HG03521 (cell line): ENCODE data around the gene IL22RA2.

Experiments used
- ATAC-seq: cut with Tn5 transposase; IDR thresholded peaks from one replicate; pipeline ENCODE4 v1.9.1; 2021; ENCODE audit warnings: mild to moderate bottlenecking, moderate library complexity; ENCODE audit not compliant: unreplicated experiment

IL22RA2 gene

GRCh38 chr6:137197684-137198645 is 24.5 kb upstream of the IL22RA2 start:
- ATAC-seq: no peak

DNA sequence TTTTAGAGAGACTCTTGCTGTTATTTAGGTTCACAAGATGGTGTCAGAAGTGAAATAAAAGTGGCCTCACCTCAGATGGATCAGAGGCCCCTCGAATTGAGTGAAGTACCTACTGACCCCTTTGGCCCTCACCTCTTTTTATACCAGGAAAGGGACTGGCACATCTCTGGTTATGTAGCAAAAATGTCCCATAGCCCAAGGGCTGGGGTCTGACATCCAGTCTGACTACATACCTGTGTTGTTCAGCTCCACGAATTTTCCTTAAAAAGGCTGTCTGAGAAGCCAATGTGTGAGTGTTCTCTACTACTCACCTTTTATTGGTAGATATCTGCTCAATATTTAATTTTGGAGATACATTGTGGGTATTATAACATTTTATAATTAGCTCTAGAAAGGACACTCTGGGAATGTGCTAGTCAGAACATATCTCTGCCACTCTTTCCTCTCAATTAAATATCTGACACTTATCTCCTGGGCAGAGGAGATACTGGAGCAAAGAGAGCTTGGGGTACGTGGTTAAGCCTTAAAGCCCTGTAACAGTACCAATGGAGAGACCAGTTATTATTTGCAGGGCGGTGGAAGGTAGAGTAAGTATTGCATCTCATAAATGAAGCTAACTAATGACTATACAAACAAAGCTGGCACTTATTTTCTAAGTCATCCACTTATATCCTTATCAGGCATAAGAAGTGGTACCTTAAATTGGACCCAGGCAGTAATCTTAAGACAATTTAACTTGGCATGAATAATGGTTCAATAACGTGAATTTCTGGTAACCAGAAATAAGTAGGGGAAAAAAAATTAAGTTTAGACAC is 20.0 kb upstream of the IL22RA2 start:
- no peak for ATAC-seq

DNA sequence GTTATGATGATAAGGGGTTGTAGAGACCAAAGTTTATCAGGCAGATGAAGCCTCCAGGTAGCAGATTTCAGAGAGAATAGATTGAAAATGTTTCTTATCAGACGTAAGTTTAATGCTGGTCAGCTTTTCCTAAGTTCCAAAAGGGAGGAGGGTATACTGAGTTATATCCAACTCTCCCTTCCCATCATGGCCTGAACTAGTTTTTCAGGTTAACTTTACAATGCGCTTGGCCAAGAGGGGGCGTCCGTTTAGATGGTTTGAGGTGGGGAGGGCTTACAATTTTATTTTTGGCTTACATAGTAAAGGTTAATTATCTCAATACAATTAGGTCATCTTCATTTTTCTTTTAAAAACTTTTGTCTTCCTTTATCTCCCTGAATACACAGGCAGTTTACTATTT is 19.4 kb upstream of the IL22RA2 start:
- ATAC-seq: no peak

DNA sequence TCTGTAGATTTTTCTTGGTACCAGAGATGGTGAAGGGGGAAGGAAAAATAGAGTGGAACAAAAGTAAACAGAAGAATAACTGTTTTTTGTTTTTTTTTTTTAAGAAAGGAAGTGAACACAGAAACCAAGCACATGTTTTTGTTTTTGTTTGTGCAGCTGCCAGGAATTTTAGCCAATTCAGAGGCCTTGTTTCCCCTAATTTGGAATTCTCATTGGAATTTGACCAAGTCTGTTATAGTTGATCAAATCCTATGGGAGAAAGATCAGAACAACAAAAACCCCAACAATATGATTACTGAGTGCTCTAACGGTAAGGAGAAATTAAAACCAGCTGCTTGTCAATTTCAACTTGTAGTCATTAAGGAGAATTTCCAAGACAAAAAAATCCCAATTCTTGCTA is 18.2 kb upstream of the IL22RA2 start:
- no peak for ATAC-seq

GRCh38 chr6:137191236-137191635 is 17.8 kb upstream of the IL22RA2 start:
- no peak for ATAC-seq

DNA sequence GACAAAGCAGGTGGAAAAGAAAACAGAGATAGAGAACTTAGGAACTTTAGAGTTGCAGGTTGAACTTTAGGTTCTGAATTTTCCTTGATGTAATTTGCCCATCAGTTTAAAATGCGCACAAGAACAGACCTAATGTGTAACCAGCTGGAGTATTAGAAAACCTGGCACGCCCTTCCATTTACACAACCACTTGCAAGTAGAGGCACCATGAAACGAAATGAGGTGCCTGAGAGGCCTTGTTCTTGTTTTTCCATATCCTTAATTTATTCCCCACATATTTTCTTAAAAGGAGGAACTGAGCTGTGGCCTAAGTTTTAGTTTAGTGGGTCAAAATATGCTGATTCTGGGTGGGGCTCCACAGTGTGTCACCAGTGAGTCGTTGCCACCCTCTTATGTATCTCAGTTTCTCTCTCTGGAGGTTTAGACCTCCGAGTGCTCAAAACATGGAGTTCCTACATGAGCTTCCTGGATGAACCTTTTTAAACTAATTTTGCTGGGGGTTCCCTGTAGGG is 17.2 kb upstream of the IL22RA2 start:
- ATAC-seq: no peak

GRCh38 chr6:137188855-137189254 is 15.4 kb upstream of the IL22RA2 start:
- no peak for ATAC-seq

GRCh38 chr6:137185290-137185689 is 11.8 kb upstream of the IL22RA2 start:
- ATAC-seq: no peak

GRCh38 chr6:137182654-137183073 is 9.2 kb upstream of the IL22RA2 start:
- ATAC-seq: no peak

DNA sequence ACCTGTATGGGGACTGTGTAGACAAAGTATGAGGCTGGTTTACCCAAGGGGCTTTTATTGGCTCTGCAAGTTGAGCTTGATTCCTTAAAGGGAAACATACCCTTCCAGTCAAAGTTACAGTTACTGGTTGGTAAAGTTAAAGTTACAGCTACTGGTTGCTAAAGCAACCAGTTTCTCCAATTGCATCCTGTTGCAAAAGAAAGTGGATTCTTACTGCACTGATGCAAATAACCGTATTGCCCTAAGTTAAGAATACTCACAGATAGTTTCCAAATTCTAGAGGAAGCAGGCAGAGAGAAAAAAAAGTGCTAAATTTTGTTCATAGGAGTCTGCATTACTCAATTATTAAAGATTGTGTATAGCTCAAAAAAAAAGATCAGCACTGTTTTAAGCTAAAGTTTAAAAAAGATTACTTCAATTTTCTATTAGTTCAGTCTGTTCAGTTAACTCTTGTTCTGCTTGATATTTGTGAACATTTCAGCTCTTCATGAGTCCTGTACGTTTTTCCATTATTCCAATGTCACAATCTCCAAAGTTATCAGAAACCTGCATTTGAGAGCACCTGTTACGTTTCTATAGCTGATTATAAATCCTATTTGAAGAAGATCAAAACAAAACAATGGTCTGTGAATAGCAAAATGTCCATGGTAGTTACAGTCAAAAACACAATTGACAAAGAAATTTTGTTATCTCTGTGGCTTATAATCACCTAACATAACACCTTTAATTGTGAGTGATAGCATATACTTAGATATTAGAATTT is 8.6 kb upstream of the IL22RA2 start:
- no peak for ATAC-seq

DNA sequence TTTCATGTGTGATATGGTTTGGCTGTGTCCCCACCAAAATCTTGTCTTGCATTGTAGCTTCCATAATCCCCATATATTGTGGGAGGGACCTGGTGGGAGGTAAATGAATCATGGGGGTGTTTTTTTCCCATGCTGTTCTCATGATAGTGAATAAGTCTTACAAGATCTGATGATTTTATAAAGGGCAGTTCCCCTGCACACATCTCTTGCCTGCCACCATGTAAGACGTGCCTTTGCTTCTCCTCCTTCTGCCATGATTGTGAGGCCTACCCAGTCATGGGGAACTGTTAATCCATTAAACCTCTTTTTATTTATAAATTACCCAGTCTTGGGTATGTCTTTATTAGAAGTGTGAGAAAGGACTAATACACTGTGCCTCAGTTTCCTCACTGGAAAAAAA is 4.2 kb upstream of the IL22RA2 start:
- ATAC-seq: no peak

DNA sequence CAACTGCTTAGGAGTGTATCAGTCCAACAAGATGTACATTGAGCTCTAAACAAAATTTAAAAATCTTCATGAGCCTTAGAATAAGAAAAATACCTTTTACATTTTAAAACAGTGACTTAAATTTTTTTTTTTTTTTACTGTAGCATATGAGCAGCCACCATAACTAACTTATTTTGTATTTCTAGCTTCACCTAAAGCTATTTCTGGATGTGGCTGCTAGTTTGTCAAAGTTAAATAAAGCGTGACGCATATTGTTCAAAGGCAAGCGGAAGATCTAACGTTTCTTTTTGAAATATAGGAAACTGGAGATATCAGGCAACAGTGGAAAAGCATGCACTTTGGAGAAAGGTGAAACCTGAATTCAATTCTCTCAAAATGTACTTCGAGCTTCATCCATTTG is 3.3 kb upstream of the IL22RA2 start:
- ATAC-seq: no peak

DNA sequence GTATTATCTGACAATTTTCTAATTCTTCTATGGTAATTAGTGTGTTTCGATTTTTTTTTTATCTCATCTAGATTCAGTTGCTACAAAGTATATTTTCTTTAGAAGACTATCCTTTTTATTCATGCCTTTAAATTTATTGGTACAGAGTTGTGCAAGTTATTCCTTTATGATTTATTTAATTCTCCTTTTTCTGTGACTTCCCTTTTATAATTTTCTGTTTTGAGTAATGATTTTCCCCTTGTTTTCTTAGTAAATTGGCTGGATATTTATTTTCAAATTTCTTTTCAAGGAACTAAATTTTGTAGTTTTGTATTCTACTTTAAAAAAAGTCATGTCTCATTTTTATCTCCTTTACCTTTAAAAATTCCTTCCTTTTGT is 2.4 kb upstream of the IL22RA2 start:
- ATAC-seq: no peak

GRCh38 chr6:137175157-137175867 is 1.9 kb upstream of the IL22RA2 start:
- no peak for ATAC-seq

DNA sequence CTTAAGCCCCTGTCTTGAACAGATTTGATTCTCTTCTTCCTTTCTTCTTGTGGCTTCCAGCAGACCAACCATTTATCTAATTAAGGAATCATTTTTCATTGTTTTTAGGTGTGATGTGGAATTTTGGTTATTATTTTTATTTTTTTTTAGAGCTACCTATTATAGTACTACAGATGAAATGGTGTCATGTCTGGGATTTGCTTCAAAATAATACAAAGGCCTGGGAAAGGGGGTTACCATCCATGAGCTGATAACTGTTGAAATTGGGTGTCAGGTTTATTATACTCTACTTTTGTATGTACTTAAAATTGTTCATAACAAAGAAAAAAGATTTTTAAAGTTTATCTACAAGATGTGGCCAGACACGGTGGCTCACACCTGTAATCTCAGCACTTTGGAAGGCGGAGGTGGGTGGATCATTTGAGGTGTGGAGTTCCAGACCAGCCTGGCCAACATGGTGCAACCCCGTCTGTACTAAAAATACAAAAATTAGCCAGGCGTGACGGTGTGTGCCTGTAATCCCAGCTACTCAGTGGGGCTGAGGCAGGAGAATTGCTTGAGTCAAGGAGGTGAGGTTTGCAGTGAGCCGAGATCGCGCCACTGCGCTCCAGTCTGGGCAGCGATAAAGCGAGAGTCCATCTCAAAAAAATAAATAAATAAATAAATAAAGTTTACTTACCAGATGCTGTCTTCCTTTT is 561 bp downstream of the IL22RA2 start:
- ATAC-seq: no peak

DNA sequence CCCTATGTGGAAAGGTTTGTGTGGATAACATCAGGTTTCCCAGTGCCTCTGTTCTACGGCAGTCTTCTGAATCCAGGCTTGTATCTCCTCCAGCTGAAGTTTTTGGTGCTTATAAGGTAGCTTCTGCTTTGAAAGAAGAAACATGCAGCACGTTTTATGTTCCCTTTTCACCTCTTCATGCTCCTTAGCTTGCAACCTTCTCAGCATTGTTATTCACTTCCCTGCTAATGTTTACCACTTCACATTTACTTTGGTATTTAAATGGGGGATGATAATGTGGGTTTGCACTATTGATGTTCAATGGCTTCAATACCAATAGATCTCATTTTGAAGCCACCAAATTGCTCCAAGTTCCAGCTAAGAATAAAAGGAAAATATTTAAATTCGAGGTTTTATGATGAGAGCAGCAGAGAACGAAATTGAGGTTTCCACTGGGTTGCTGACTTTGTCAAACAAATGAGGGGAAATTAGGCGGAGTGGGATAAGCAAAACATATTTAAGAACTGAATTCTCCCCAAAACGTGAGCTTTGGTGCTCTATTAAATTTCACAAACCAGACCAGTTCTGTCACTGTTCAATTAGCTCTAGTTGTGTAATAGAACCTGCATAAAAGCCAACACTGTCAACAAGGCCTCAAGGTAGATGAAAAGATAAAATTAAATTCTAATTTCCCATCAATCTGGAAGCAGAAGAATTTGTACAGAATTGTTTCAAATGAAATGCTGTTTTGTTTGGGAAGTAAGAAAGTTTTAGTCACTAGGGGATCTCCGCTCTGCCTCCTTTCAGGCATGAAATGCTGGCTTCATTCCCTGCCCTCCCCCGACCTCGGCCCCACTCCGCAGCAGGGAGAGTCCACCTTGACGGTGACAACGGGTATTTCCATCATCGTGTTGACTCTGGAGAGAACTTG is 1.4 kb downstream of the IL22RA2 start:
- ATAC-seq: no peak

DNA sequence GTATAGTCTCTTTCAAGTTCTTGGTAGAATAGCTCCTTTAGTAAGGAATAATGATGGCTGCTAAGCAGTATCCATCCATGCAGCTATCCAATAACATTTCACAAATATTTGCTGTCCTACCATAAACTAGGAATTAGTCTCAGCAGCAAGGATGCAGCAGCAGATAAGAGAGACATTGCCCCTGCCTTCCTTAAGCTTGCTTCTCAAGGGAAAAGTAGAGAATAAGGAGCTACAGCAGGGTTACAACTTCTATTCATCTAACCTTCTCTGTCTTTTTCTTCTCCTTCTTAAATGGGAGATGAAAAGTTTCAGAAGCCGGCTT is 2.4 kb downstream of the IL22RA2 start:
- no peak for ATAC-seq

DNA sequence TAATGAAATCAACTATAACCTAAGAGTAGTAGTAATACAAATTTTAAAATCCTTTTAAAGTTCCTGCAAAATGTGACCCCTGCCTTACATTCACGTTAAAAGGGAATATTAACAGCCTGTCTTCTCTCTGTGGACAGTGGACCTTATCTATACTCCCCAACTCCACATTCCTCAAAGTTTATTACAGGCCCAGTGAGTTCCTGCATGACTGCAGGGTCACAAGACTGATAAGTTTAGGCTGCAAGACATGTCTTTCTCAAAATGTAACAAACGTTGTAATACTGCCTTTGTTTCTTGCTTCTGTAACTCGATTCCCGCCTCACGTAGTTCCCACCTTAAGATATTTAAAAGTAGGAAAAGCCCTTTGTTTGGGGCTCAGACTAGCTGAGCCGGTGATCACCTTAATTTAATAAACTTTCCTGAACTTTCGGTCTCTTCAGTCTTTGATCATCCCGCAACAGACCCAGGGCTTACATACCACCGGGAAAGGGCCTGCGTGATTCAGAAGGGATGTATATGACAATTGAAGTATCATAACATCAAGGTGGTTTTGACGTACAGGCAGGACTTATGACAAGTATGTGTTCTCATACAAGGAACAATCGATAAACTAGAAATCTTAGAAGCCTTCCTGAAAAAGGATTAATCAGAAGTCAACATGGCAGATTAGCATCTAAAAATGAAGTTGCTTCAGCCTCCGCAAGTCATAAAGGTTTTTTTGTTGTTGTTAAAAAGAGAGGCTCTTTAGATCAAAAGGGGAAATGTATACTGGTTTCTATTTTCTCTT is 3.0 kb downstream of the IL22RA2 start:
- ATAC-seq: no peak
